HG03469 (cell line): ENCODE measurements around the gene SFTPD.

ENCODE experiments used
- ATAC-seq: cut with Tn5 transposase; IDR thresholded peaks from one replicate; pipeline ENCODE4 v1.9.1; 2021; ENCODE audit warnings: mild to moderate bottlenecking, moderate library complexity, moderate number of reproducible peaks; ENCODE audit not compliant: unreplicated experiment

SFTPD gene

GRCh38 chr10:79946271-79947082 lies 2.4 kb downstream of the SFTPD start:
- no peak for ATAC-seq

GRCh38 chr10:79944428-79945395 lies 4.2 kb downstream of the SFTPD start:
- no peak for ATAC-seq

GRCh38 chr10:79943871-79944270 lies 5.0 kb downstream of the SFTPD start:
- no peak for ATAC-seq

- ATAC-seq = no peak
Measured at GRCh38 chr10:79942261-79943185, 6.4 kb downstream of the SFTPD start.

- ATAC-seq = no peak
Measured at GRCh38 chr10:79941585-79942210, 7.2 kb downstream of the SFTPD start.

GRCh38 chr10:79941146-79941545 lies 7.8 kb downstream of the SFTPD start:
- no peak for ATAC-seq

- ATAC-seq = no peak
Measured at GRCh38 chr10:79940431-79940830, 8.5 kb downstream of the SFTPD start.

GRCh38 chr10:79939969-79940368 lies 8.9 kb downstream of the SFTPD start:
- no peak for ATAC-seq

- ATAC-seq = peak; percentile 65
Measured at GRCh38 chr10:79938728-79939406, 10.0 kb downstream of the SFTPD start.

GRCh38 chr10:79937701-79938151 lies 11.2 kb downstream of the SFTPD start:
- ATAC-seq = no peak

GRCh38 chr10:79936625-79937615 lies 12.0 kb downstream of the SFTPD start:
- ATAC-seq = no peak

GRCh38 chr10:79933961-79934360 lies 14.9 kb downstream of the SFTPD start:
- no peak for ATAC-seq

GRCh38 chr10:79932841-79933379 lies 16.0 kb downstream of the SFTPD start:
- no peak for ATAC-seq

GRCh38 chr10:79932307-79932706 lies 16.6 kb downstream of the SFTPD start:
- ATAC-seq = no peak

GRCh38 chr10:79930751-79931150 lies 18.2 kb downstream of the SFTPD start:
- ATAC-seq = no peak

- no peak for ATAC-seq
Measured at GRCh38 chr10:79930267-79930666, 18.6 kb downstream of the SFTPD start.

- peak; percentile 74 for ATAC-seq
Measured at GRCh38 chr10:79929409-79929904, 19.4 kb downstream of the SFTPD start.

- ATAC-seq = no peak
Measured at GRCh38 chr10:79928028-79928583, 20.8 kb downstream of the SFTPD start.
